DMS53 treated with DMSO at 0.1 percent for 48 hours (cell line): ENCODE data around the gene LMO4.
A peak's percentile ranks its signal among the peaks of the same experiment; 100 is the strongest.

Source experiments
- DNase-seq: peaks from one replicate; lab custom pipeline; 2025; ENCODE audit not compliant: unreplicated experiment; lab: John Stamatoyannopoulos, UW

The LMO4 gene

DNA sequence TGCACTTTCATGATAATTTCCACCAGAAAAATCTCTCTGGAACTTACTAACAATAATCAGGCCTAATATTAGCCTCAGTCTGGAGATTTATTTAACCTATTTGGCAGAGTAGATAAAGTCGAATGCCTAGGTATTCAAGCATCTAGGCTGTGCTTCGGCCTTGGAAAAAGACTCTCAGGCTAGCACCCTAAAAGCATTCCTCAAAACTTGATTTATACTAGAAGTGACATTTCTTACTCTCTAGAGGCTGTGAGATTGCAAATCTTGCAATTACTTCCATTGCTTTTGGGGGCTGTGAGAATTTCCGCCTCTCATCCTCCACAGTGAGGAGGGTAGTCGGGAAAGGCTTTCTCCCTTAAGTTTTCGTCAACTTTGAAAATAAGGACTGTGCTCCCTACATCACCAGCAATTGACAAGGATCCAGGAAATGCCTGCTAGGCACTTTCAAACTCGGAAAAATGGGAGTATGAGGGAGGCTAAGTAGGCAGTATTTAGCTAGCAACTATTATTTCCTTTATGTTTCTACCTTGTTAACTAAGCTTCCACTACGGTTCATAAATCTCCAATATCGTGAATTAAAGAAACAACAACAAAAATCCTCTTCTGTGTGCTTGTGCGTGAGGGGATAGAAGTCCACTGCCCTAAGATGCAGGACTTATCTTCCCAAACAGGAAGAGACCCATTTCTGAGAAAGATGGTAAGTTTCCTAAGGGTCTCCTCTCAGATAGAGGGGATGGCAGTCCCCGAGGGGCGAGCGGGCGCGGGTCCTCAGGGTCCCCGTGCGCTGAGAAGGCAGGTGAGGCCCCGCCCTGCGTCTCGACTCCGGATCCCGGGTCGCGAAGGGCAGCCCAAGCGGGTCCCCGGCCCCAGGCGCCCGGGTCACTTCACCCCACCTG, 1.1 kb upstream of the LMO4 start:
- DNase-seq = peak; percentile 38

DNA sequence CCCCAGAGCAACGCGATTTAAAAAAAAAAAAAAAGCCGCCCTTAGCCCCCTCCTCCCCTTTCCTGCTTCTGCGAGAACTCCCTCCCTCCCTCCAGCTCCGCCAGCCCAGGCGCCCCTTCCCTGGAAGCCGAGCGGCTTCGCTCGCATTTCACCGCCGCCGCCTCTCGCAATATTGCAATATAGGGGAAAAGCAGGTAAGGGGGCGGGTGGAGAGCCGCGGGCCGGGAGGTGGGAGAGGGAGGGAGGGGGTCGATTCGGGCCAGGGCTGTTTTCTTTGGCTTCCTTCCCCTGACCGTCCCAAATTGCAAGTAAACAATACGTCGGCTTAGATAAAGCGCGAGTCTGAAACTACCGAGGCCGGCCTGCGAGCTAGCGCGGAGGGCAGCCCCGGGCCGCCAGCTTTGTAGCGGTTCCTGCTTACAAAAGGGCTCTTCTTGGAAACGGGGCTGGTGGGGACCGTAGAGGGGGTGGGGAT, 408 bp downstream of the LMO4 start:
- DNase-seq = peak; percentile 56

DNA sequence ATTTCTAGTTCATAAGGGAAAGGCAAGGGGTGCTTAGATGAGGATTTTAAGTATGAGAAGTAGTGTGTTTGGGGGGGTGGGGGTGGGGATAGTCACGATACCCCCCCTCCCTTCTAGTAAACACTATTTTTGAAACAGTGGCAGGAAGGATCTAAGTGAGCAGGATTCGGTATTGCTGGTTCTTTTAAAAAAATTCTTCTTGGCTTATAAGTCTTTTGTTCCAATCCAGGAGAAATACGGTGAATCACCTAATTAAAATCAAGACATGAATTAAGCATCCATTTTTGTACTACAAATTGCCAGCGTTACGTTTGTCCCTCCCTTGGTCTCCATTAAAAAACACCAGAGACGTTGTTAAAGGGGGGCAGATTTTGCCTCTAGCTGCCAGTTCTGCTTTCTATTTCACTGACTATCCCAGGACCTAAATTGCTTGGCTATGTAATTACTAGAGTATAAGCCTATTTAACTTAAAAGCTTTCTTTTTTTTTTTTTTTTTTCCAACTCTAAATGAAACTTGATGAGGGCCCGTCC, 911 bp downstream of the LMO4 start:
- DNase-seq = peak; percentile 56

DNA sequence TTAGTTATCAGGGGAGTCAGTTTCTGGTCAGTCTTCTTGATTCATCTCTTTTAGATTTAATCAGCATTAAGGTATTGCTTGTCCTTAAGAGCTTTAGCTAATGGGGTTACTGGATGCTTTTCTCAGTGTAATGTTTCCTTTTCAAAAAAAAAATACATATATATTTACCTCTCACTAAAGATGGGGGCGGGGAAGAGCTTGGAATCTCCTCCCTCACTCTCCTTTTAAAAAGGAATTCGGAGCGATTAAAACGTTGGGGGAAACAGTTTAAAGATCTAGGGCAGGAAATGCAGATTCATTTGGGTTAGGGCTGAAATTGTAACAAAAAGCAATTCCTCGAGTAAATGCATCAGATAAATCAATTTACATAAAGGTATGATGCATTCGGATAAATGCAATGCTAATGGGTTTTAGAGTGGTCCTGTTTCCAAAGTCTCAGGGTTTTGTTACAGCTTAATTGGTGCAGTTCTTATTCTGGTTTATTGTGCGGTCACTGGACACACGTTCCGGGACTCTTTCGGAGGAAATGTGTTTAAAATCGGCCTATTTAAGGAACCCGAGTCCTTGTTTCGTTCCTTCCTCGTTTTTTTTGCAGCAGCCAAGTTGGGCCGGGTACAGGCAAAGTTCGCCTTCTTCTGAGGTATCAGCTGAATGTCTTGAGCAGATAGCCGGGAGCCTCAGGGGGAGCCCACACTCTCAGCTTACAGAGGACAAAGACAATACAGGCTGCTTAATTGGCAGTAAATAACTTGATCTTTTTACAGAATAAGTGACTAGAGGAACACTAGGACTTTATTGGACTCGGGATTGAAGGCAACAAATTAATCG, 1.6 kb downstream of the LMO4 start:
- DNase-seq = peak; percentile 39

DNA sequence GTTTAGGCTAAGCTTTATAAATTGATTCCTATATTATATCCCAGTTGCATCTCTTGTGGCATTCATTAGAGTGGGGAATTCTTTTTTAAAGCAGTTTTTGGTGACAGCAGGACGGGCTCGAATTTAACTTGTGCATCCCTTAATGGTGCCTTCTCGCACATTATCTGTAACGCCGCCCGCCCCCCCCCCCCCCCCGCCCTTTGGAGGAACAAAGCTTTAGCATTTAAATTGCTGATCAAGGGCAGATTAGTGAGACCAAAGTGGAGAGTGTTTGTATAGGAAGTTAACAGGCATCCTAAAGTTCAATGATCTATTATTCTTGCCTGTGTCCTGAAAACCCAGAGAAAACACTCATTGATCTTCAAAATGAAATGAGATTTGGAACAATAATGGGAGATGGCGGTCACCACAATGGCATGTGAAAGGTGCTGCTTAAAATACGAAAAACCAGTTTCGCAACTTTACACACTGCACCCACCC, 2.2 kb downstream of the LMO4 start:
- DNase-seq = peak; percentile 77

DNA sequence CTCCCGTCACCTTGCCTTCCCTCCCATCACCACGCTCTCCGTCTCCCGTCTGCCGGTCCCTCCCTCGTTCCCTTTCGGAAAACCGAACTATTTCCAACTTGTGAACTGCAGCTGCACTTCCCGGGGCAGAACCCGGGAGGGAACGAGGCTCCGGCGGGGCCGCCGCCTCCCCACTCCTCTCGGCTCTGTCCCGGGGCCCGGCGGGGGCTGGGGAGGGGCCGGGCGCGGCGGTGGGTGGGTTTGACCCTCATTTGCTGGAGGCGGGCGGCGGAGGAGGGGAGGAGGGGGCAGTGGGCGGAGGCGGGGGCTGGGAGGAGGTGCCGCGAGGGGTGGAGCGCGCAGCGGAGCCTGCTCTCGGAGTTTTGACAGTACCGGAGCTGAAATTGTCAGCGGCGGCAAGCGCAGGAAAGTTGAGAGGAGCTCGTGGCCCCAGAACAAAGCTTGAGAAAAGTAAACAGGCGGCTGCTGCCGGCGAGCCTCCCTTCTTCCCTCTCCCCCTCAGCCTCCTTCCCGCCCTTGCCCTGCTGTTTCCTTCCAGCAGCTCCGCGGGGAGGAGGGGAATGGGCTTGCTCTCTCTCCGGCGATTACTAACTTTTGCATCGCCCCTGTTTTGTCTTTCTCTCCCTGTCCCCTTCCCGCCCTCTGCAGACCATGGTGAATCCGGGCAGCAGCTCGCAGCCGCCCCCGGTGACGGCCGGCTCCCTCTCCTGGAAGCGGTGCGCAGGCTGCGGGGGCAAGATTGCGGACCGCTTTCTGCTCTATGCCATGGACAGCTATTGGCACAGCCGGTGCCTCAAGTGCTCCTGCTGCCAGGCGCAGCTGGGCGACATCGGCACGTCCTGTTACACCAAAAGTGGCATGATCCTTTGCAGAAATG, 2.9 kb downstream of the LMO4 start:
- peak; percentile 40 for DNase-seq

DNA sequence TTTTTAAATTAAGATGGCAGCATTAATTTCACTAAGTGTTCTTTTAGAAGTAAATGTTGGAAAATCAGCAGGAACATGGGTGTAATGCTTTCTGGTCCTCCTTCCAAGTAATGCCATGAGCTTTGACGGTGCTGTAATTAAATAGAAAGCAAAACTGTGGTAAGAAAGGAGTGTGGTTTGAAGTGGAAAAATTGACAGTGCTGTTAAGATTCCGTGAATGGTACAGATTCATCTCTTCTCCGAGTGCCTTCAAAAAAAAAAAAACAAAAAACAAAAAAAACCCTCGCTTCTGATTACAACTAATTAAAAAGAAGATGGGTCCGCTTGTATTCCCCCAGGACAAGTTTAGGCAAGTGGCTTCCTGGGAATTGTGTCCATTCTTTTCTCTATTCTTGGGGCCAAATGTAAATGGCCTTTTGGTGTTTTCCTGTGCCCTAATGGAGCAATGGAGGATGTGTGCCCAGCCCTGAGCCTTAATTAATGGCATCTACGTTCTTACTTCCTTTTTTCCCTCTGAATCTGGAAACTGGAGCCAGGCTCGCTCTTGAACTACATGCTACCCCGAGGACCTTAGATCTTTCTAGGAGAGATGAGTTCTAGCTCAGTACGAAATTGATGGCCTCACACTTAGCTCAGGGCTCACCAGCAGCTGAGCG, 5.1 kb downstream of the LMO4 start:
- DNase-seq = no peak

DNA sequence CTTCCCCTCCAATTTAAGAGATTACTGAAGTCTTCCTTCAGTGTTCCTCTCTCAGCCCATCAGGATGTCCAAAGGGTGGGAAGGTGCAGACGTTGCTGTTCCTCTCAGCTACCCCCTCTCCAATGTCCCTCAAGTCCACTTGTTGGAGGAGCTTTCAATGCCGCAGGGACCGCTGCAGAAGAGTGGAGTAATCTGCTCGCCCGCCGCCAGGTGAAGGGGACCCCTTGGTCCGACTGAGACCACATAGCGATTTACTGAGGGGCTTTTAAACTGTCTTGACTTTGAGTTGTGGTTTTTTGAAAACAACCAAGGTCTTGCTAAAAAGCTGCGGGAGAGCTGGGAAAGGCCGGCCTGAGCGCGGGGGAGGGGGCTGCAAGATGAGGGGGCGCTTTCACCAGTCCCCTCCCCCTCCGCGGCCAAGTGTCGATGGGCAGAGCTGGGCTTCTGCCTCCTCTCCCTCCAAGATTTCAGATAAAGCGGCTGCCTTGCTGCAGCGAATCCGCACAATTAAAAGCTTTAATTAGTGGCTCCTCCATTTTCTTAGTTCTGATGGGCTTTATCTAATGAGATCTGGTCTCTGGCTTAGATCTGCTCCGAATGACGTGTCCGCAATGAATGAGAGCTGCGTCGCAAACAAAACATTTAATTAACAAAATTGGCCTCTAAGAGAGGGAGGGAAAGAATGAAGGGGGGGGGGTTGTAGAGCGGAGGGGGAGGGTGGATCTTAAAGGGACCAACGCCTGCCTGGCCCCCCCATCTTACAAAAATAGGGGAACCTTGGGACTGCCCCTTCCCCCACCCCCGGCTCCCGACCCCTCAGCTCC, 5.9 kb downstream of the LMO4 start:
- no peak for DNase-seq

DNA sequence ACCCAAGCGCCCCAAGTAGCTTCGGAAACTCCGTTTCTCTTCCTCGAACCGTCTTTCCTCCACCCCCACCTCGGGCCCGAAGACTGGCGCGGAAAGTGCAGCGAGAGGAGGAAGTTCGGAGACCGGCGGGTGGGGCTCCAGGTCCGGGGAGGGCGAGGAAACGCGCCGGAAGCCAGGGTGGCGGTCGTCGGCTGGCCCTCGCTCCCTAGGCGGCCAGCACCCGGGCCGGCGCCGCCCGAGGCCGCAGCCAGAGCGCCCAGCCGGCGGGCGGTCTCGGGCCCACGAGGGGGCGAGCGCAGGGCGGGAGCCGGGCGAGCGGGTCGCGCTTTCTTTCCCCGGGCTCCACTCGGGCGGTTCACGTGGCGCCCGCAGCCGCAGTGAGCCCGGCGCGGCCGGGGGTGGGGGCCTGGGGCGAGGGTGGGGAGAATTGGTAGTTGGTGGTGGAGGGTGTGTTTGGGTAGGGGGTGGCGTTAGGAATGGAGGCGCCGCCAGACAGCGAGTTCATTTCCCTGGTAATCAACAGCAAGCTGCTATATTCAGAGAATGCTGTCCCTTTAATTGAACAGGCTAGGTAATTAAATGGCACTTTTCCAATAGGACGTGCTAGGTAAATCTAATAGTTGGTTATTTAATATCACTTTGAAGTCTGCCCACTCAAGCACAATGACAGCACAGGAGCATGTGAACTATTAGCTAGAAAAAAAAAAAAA, 6.7 kb downstream of the LMO4 start:
- peak; percentile 24 for DNase-seq

DNA sequence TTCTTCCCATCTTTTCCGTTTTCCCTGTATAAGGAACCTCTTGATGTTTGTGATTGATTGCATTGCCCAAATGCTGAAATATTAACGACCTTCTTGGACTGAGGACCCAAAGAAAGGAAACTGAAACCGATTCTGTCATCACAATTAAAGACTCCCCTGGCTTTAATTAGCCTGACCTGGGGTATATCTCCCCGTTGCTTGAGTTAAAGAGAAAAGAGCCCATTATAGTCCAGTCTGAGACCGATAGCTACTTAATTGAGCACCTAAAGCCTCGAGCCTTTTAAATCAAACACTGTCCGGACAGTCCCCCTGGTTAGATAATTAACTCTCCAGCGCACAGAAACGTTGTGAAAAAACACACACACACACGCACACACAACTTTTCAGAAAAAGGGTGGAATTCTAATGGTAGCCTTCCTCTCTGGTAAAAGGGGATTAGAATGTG, 8.0 kb downstream of the LMO4 start:
- DNase-seq = no peak

DNA sequence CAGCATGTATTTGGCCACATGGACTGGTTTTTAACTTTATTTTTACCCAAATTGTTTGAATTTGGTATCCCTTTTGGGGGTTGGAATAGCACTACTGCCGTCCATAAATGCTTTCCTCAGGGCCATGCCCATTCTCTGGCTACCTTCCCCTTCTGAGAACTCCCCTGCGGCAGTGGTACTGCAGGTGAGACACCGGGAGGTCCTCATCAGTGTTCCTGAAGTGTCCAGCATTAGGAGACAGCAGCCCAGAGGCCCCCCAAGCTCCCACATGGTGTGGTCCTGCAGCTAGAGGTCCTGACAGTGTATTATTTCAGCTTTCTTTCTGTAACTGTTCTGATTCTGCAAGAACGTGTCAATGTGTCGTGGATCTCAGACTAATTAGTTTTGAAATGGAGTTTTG, 8.9 kb downstream of the LMO4 start:
- no peak for DNase-seq

DNA sequence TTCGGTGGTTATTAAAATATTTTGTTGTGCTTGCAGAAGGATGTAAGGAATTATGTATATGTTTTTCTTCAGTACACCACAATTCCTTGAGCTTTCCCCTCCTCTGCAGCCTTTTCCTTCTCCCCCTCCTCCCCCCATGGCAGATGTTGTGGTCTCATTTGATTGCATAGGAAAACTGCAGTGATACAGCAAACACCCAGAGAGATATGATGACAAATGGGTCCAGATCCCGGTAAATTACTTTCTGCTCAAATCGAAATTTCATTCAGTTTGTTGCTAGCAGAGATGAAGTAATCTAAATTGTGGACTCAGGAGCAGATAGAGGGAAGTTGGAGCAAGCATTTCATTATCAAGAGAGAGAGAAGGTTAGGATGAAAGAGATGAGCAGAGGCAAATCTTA, 9.9 kb downstream of the LMO4 start:
- DNase-seq = no peak

DNA sequence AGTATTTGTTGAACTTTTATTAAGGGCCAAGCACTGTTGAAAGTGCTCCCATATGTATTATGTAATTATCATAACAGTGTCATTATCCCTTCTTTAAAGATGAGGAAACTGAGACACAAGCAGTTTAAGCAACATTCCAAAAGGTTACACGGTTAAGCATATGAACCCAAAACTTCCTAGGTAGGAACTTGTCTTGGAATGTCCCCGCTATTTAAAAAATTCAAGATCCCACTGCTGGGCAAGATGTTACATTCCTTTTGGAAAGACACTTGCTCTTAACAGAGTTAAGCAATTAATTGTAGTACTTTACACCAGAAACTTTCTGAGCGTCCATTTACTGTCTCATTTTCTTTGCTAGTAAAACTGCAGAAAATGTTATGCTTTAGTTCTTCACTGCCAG, 15.6 kb downstream of the LMO4 start:
- no peak for DNase-seq

DNA sequence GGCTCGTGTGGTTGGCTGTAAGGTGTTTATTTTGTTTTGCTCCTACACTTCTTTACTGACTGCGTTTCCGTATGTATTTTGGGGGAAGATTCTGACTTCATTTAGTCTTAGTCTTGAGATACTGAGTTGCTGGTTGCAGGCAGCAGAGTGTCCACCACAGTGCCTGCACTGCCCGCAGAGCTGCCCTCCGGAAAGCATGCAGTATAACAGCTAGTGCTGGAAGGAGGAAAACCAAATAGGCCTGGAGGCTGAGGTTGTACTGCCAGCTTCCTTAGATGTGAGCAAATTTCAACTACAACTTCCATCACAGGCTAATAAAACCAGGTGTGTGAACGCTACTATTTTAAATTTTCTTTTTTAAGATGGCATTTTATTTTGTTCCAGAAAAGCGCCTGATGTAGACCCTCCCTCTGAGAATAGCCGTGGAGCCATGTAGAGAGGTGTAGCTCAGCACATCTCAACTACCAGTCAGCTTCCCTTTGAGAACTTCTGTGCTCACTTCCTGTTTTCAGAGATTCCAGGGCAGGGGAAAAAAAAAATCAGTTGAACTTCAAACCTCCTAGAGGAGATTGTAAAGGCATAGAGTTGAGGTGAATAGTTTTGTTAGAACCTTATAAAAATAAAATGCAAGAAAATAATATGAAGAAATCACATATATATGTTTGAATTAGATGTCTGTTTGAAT, 17.6 kb downstream of the LMO4 start:
- DNase-seq = no peak

DNA sequence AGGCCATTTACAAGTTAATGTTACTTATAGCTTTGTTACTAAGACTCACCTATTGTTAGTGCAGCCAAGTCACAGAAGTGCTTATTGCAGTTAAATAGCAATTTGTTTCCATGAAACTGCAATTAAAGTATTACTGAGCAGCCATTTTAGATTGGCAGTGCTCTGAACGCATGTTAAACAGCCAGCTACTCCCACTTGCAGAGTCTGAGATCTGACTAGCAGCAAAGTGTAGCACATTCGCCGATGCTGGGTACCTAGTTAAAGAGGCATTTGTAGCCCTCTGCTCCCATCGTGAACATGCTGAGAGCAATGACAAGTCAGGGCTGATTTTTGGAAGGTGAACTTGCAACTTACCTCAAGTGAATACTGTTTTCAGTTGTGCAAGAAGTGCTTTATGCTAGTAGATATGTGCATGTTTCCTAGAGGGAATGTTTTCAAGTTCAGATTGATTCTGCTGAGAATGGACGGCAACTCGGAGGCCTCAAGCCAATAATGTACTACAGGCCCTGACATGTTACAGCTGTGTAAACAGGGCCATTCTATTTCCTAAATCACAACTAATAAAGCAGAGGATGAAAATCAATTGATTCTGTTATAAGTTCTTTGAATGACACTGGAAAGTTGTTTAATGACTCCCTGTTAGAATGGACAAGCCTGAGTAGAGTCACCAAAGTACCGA, 19.8 kb downstream of the LMO4 start:
- DNase-seq = no peak

DNA sequence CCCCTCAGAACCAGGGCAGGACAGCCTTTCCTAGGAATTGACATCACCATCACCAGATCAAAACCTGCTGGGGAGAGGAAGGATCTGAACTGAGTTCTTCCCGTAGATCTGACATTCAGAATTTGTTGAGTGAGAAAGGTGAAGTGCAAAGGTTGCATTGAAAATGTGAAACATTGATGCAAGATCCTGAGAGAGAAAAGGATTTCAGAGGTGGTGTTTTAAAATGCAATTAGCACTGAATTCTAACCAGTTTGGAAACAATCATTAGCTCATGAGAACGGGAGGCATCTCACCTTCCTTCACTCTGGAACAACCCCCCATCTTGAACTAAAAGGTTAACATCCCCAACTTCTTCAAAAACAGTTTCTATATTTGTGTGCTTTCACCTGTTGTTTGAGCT, 20.4 kb downstream of the LMO4 start:
- DNase-seq = no peak

DNA sequence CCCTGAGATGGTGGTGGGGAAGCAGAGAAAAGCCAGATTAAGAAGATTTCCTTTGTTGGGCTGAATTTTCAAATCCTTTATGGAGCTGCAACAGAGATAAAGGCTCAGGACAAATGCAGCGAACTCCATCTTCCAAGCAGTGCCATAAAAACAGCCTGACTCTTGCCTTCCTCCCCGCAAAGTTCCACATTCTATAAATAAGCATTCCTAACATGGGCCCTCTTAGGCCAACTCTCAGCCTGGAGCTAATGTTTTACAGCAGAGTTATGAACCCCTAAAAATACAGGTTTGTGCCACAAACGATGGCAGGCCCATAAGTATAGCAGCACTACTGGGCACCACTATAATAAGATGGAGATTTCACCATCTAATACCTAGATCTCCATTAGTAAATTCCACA, 27.2 kb downstream of the LMO4 start:
- DNase-seq = no peak
